GM18868 (cell line): ENCODE measurements around the gene ADAMTS20.

Experiments used
- ATAC-seq: cut with Tn5 transposase; IDR thresholded peaks from one replicate; pipeline ENCODE4 v1.9.1; 2021; ENCODE audit warnings: mild to moderate bottlenecking, moderate library complexity; ENCODE audit not compliant: unreplicated experiment

Gene ADAMTS20

GRCh38 chr12:43317156-43317555 lies 234.8 kb downstream of the ADAMTS20 start:
- ATAC-seq, result no peak

GRCh38 chr12:43316520-43316919 lies 235.5 kb downstream of the ADAMTS20 start:
- no peak for ATAC-seq

GRCh38 chr12:43315961-43316360 lies 236.0 kb downstream of the ADAMTS20 start:
- no peak for ATAC-seq

GRCh38 chr12:43312991-43313505 lies 239.0 kb downstream of the ADAMTS20 start:
- ATAC-seq, result no peak

GRCh38 chr12:43310596-43310995 lies 241.4 kb downstream of the ADAMTS20 start:
- ATAC-seq, result no peak

- no peak for ATAC-seq
Observed at GRCh38 chr12:43309959-43310358, 242.0 kb downstream of the ADAMTS20 start.

- no peak for ATAC-seq
Observed at GRCh38 chr12:43308776-43309175, 243.2 kb downstream of the ADAMTS20 start.

- ATAC-seq, result no peak
Observed at GRCh38 chr12:43307126-43307525, 244.9 kb downstream of the ADAMTS20 start.

GRCh38 chr12:43306066-43306465 lies 245.9 kb downstream of the ADAMTS20 start:
- no peak for ATAC-seq

- ATAC-seq, result no peak
Observed at GRCh38 chr12:43305065-43305464, 246.9 kb downstream of the ADAMTS20 start.
